ENCODE data around the gene ARHGAP6.
"Not testable (repeated sequence)": the region's sequence is repeated elsewhere in the genome, so short reads cannot be mapped to it uniquely, and the experiment has no call there.

Gene ARHGAP6

GRCh38 chrX:11579636-11580600 lies 85.8 kb downstream of the ARHGAP6 start:
- Histone ChIP-seq H3K27me3 (replicated peaks; ENCODE audit: control insufficient read depth, insufficient read depth, low read length) (no peaks in the 10 kb centered on the region), H3K36me3 (ENCODE audit: control insufficient read depth, insufficient read depth, low read length) (no peaks in the 10 kb centered on the region), H3K4me3 (replicated peaks; ENCODE audit: low read depth, low read length) (no peak overlapping the region)
- no peak for TF ChIP-seq CTCF (IDR thresholded peaks at IDR 0.05; ENCODE audit: insufficient read depth, low read length, poor library complexity, severe bottlenecking)
- no peak for DNase-seq (ENCODE audit: extremely low read depth, insufficient read length)

- not testable (repeated sequence) for H3K4me3 ChIP-seq (replicated peaks; ENCODE audit: low read depth, low read length); DNase-seq (ENCODE audit: extremely low read depth, insufficient read length); H3K36me3 ChIP-seq (ENCODE audit: control insufficient read depth, insufficient read depth, low read length); H3K27me3 ChIP-seq (replicated peaks; ENCODE audit: control insufficient read depth, insufficient read depth, low read length)
Measured at GRCh38 chrX:11578301-11578700, 87.4 kb downstream of the ARHGAP6 start.

- Histone ChIP-seq H3K27me3 (replicated peaks; ENCODE audit: control insufficient read depth, insufficient read depth, low read length) (no peaks in the 10 kb centered on the region), H3K36me3 (ENCODE audit: control insufficient read depth, insufficient read depth, low read length) (no peaks in the 10 kb centered on the region), H3K4me3 (replicated peaks; ENCODE audit: low read depth, low read length) (no peak overlapping the region)
- DNase-seq (ENCODE audit: extremely low read depth, insufficient read length), result no peak
- no peak for TF ChIP-seq CTCF (IDR thresholded peaks at IDR 0.05; ENCODE audit: insufficient read depth, low read length, poor library complexity, severe bottlenecking)
Measured at GRCh38 chrX:11577603-11578002, 88.1 kb downstream of the ARHGAP6 start.

- no peak overlapping the region for H3K4me3 ChIP-seq (replicated peaks; ENCODE audit: low read depth, low read length)
- H3K27me3 ChIP-seq (replicated peaks; ENCODE audit: control insufficient read depth, insufficient read depth, low read length), result no peaks in the 10 kb centered on the region
- DNase-seq (ENCODE audit: extremely low read depth, insufficient read length), result no peak
- H3K36me3 ChIP-seq (ENCODE audit: control insufficient read depth, insufficient read depth, low read length), result no peaks in the 10 kb centered on the region
- no peak for TF ChIP-seq CTCF (IDR thresholded peaks at IDR 0.05; ENCODE audit: insufficient read depth, low read length, poor library complexity, severe bottlenecking)
Measured at GRCh38 chrX:11575332-11575731, 90.4 kb downstream of the ARHGAP6 start.

- Histone ChIP-seq H3K36me3 (ENCODE audit: control insufficient read depth, insufficient read depth, low read length) (no peaks in the 10 kb centered on the region), H3K27me3 (replicated peaks; ENCODE audit: control insufficient read depth, insufficient read depth, low read length) (no peaks in the 10 kb centered on the region), H3K4me3 (replicated peaks; ENCODE audit: low read depth, low read length) (no peak overlapping the region)
- TF ChIP-seq CTCF (IDR thresholded peaks at IDR 0.05; ENCODE audit: insufficient read depth, low read length, poor library complexity, severe bottlenecking), result no peak
- DNase-seq (ENCODE audit: extremely low read depth, insufficient read length), result no peak
Measured at GRCh38 chrX:11567528-11568220, 98.0 kb downstream of the ARHGAP6 start.

- Histone ChIP-seq H3K4me3 (replicated peaks; ENCODE audit: low read depth, low read length) (no peak overlapping the region), H3K27me3 (replicated peaks; ENCODE audit: control insufficient read depth, insufficient read depth, low read length) (no peaks in the 10 kb centered on the region), H3K36me3 (ENCODE audit: control insufficient read depth, insufficient read depth, low read length) (no peaks in the 10 kb centered on the region)
- DNase-seq (ENCODE audit: extremely low read depth, insufficient read length), result no peak
- TF ChIP-seq CTCF (IDR thresholded peaks at IDR 0.05; ENCODE audit: insufficient read depth, low read length, poor library complexity, severe bottlenecking), result no peak
Measured at GRCh38 chrX:11566789-11567188, 98.9 kb downstream of the ARHGAP6 start.

Measured in GM06990 (cell line).